IPS-NIHi7 (cell line): Measurements from ENCODE around the gene CCDC88A.
"Not testable (repeated sequence)": the region's sequence is repeated elsewhere in the genome, so short reads cannot be mapped to it uniquely, and the experiment has no call there.

Experiments used
- DNase-seq: peaks from one replicate; pipeline ENCODE4 v3.0.0; 2012; ENCODE audit warnings: mixed read lengths; ENCODE audit errors: extremely low spot score

Gene CCDC88A, protein sequence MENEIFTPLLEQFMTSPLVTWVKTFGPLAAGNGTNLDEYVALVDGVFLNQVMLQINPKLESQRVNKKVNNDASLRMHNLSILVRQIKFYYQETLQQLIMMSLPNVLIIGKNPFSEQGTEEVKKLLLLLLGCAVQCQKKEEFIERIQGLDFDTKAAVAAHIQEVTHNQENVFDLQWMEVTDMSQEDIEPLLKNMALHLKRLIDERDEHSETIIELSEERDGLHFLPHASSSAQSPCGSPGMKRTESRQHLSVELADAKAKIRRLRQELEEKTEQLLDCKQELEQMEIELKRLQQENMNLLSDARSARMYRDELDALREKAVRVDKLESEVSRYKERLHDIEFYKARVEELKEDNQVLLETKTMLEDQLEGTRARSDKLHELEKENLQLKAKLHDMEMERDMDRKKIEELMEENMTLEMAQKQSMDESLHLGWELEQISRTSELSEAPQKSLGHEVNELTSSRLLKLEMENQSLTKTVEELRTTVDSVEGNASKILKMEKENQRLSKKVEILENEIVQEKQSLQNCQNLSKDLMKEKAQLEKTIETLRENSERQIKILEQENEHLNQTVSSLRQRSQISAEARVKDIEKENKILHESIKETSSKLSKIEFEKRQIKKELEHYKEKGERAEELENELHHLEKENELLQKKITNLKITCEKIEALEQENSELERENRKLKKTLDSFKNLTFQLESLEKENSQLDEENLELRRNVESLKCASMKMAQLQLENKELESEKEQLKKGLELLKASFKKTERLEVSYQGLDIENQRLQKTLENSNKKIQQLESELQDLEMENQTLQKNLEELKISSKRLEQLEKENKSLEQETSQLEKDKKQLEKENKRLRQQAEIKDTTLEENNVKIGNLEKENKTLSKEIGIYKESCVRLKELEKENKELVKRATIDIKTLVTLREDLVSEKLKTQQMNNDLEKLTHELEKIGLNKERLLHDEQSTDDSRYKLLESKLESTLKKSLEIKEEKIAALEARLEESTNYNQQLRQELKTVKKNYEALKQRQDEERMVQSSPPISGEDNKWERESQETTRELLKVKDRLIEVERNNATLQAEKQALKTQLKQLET (N-terminal part only)

DNA sequence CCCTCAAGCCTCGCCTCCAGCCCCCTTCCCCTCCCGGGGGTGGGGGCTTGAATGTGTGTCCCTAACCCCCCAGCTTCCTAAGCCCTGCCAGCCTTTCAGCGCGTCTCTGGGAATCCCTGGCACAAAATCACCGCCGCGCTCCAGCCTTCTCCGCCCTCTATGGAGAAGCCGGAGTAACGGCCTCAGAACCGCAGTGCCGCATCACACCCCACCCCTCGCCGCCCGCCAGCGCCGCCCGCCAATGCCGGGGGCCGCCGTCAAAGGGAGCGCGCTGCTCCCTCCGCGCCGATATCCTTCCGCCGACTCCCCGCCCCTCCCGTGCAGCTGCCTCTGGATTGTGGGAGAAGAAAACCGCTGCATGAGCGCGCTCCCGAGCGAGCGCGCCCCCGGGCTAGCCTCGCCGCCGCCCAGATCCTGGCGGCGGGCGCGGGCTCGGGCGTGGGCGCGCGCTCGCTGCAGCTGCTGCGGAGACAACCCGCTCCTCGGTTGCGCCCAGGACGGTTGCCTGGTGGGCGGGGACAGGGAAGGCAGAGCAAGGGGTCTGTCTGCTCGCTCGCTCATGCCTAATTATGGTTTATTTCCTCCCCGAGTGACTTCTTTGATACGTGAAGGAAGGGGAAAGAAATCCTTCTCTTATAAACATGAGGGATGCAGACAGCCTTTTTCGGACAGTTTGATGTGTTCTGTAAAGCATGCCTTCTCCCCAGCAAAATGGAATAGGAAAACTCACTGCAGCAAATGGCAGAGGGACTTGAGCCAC, at the start of gene CCDC88A:
CCDC88A (minus strand) TSS at position 178 of the 760 bp plus-strand sequence. CDS start 777 bp downstream, outside the sequence.
- DNase-seq = peak; percentile 94

GRCh38 chr2:55461679-55462078, 42.0 kb upstream of the CCDC88A start:
- no peak for DNase-seq

DNA sequence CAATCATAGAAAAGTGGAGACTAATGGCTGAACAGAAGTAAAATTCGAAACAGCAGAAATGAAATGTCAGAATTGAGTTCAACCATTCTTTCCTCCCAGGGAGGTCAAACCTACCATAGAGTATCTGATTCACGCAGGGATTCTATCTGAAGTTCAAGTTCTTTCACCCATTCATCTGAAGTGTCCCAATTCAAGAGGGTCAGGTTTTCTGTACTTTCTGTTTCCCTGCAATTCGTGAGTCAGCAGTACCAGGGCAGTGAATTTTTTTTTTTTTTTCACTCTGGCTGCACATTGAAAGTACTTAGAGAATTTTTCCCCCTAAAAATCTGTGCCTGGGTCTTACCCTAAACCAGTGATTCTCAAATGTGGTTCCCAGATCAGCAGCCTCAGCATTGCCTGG, 40.9 kb upstream of the CCDC88A start:
- DNase-seq = no peak

DNA sequence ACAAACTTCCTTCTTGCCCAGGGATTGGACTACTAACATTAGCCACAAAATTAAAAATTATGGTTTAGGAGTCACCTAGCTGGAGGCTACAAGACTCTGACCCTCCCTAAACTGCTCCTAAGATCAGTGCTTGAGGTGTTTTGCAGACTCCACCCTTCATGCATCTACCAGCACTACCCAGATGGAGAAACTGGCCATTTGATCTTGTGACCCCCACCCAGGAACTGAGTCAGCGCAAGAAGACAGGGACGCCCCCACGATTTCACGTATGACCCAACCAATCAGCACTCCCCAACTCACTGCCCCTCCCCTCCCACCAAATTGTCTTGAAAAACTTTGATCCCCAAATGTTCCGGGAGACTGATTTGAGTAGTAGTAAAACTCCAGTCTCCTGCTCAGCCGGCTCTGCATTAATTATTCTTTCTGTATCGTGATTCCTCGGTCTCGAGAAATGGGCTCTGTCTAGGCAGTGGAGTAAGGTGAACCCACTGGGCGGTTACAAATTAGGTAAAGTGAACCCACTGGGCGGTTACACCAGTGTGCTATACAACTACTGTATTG, 40.1 kb upstream of the CCDC88A start:
- DNase-seq = no peak

DNA sequence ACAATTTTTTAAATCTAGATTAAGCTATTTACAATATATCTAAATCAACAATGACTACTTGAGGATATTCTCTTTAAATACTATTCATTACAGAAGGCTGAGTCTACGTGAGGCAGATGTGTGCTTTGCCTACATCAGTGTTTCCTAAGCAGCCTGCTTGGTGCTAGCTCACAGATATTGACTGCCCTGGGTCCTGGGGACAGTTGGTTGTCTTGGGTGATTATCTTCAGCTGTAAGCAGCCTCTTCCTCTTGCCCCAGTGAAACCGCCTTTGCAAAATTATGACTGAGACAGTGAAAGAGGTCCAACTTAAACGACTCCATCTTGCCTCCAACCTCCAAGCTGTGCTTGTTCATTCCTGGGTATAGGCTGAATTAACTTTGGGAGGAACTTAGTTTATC, 39.6 kb upstream of the CCDC88A start:
- no peak for DNase-seq

GRCh38 chr2:55454121-55454520, 34.5 kb upstream of the CCDC88A start:
- DNase-seq = no peak

- DNase-seq = no peak
These were observed 33.2 kb upstream of the CCDC88A start for GRCh38 chr2:55452879-55453278.

DNA sequence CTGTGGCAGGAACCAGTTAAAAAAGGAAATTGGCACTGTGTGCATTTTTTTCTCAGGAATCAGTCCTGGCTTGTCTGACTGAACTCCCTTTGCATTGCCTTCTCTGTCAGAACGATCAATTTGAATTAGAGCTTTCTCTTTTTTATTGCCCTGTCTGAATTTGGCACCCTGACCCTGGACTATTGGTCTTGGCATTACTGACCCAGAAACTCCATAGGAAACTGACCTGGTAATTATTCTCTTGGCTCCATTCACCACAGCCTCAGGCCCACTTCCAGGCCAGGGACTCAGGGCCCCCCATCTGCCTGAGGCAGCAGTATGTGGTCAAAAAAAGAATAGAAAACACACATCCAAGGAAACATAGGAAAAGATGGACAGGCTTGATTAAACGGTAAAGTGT, 32.0 kb upstream of the CCDC88A start:
- no peak for DNase-seq

GRCh38 chr2:55450014-55450413, 30.4 kb upstream of the CCDC88A start:
- not testable (repeated sequence) for DNase-seq

GRCh38 chr2:55442045-55442760, 22.5 kb upstream of the CCDC88A start:
- not testable (repeated sequence) for DNase-seq

DNA sequence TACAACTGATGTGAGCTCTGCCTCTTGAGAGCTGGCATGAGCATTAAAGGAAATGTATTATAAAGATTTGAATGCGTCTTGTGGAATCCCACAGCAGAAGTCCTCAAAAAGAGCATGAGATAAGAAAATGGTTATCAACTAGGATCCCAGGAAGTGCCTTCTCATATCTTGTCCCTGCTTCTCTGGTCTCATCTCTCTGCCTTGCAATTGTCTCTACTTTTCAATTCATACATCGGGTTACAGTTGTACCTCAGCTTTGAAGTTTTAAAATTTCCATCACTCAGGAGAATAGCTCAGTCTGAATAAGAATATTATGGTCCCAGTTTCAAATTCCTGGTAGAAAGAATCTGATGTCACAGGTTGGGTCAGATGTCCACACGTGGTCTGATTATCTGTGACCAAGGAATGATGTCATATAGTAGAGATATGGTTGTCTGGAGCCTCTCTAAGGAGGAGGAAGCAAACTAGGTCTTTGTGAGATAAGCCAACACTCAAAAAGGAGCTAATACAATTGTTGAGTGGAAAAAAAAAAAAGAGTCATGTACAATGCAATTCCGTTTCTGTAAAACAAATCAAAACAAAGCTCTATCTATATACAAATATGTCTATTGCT, 21.7 kb upstream of the CCDC88A start:
- DNase-seq = no peak

DNA sequence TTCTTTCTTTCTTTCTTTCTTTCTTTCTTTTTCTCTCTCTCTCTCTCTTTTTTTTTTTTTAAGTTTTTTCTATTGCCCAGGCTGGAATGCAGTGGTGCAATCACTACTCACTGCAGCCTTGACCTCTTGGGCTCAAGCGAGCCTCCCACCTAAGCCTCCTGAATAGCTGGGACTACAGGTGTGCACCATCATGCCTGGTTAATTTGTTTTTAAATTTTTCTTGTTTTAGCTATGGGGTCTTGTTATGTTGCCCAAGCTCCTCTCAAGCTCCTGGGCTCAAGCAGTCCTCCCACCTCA, 19.4 kb upstream of the CCDC88A start:
- no peak for DNase-seq

DNA sequence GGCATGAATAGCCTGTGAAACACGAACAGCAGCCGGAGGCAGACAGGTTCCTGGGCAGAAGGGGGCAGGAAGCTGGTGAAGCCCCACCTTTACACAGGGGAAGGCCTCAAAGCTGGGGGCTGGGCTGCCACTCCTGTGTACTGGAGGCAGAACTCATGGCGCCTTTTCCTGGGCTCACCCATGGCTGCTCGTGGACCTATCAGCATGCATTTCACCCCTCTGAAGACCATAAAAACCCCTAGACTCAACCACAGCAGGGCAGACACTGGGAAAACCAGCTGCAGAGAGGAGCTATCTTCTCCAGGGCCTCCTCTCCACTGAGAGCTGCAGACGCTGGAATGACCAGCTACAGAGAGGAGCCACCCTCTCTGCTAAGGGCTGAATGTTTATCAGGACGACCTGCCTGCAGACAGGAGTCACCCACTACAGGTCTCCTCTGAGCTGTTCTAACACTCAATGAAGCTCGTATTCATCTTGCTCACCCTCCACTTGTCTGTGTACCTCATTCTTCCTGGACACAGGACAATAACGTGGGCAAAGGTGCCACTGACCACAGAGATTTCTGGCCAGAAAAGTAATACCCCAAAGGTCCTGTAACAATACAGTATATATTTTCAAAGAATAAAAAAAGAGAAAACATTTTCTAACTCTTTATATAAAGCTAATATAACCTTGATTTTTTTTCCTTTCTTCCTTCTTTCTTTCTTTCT, 18.9 kb upstream of the CCDC88A start:
- DNase-seq = no peak

- DNase-seq = no peak
These were observed 18.1 kb upstream of the CCDC88A start for GRCh38 chr2:55437515-55438390.

- peak; percentile 21 for DNase-seq
These were observed 12.4 kb upstream of the CCDC88A start for GRCh38 chr2:55431982-55432627.

GRCh38 chr2:55430211-55430975, 10.7 kb upstream of the CCDC88A start:
- DNase-seq = no peak

- DNase-seq = no peak
These were observed 8.6 kb upstream of the CCDC88A start for GRCh38 chr2:55428258-55428657.
